M059J (cell line): ENCODE data around the gene OR10H1. TPM values are rescaled to one million over a fixed set of nuclear protein-coding genes. Genes with fewer than 3 reads are reported as not detected.
"Not testable (repeated sequence)": the region's sequence is repeated elsewhere in the genome, so short reads cannot be mapped to it uniquely, and the experiment has no call there.

ENCODE experiments used
- DNase-seq: peaks from one replicate; pipeline ENCODE4 v3.0.0-alpha.2; 2012; ENCODE audit warnings: low read depth
- total RNA-seq: library from RNA; depleted of rRNA; stranded (reverse); fragments of >200 nt; shearing (Covaris generic); gene quantifications from 2 replicates; pipeline ENCODE4 v1.2.3, GENCODE V29; 2014

Gene OR10H1
- total RNA-seq, 1 experiment from 2014 or later = not detected

GRCh38 chr19:15828611-15829305, 13.3 kb upstream of the OR10H1 start:
- DNase-seq = peak; percentile 83

DNA sequence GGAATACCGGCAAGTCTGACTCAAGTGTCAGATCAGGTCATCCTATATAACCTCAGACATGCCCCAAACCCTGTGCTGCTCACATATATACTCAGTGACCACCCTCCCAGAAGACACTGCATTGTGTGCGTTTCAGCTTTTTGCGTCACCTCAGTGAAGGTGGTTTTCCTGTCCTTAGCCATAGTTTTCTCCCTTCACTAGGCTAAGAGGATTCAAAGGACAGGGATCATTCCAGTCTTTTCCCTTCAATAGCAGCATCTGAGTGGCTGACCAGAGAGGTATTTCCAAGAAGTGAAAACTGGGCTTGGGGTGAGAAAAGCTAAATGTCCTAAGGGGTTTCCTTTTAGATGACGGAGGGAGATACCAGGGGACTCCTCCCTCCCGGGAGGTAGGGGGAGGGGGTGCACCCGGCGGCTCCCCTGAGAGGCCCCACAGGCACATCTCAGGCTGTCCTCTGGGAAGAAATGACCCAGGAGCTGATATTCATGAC, 12.7 kb upstream of the OR10H1 start:
- peak; percentile 92 for DNase-seq

- DNase-seq = no peak
These were observed 10.3 kb upstream of the OR10H1 start for GRCh38 chr19:15825753-15826152.

DNA sequence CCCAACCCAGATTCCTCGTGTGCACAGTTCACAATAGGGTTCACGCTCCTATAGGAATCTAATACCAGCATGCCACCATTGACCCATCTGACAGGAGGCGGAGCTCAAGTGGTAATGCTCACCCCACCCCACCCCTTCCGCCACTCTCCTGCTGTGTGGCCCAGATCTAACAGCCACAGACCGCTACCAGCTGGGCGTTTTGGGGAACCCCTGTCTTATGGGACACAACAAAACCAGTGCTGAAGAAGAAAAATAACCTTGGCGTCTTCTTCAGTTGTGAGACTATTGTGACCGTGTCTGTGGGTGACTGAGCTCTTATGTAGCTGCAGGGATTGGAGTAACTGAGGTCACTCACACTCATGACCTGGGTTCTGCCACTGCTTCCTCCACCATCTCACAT, 5.2 kb upstream of the OR10H1 start:
- no peak for DNase-seq

DNA sequence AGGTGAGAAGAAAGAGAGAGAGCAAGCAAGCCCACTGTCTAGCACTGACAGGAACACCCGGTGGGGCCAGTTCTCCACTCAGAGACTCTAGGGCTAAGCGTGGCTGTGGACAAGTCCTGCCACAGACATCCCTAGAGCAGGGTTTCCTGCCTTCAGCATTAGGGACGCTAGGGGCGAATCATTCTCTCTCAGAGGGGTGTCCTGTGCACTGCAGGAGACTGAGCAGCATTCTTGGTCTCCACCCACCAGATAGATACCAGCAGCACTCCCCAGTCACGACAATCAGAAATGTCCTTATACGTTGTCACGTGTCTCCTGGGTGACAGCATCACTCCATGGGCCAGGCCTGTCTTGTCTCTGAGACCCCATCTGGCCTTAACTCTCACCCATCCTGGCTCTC, 1.5 kb downstream of the OR10H1 start:
- DNase-seq = peak; percentile 34

GRCh38 chr19:15812060-15812722, 3.3 kb downstream of the OR10H1 start:
- peak; percentile 70 for DNase-seq

DNA sequence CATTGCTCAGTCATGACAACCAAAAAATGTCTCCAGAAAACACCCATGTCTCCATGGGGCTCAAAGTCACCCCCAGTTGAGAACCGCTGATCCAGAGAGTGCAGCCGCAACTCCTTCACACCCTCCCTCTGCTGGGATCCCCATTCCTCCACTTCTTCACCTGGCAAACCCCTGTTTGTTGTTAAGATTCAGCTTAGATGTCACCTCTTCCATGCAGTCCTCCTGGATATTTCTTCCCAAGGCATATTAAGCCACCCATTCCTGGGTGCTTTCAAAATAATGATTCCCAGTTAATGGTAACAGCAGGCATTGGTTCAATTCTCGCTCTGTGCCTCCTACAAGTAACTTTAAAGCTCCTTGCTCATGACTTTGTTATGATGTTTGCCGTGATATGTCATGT, 4.0 kb downstream of the OR10H1 start:
- no peak for DNase-seq

DNA sequence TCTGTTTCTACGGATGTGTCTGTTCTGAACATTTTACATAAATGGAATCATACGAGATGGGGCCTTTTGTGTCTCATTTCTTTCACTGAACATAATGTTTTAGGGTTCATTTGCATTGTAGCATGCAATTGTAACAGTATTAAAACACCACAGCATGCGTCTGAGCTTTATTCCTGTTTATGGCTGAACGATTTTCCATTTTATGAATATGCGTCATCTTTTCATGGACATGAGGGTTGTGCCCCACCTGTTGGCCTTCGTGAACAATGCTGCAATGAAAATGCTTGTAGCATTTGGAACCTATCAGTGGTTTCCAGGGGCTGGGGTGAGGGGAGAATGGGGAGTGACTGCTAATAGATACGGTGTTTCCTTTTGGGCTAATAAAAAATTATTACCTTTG, 5.1 kb downstream of the OR10H1 start:
- DNase-seq = peak; percentile 75

GRCh38 chr19:15794279-15794678, 21.2 kb downstream of the OR10H1 start:
- not testable (repeated sequence) for DNase-seq

DNA sequence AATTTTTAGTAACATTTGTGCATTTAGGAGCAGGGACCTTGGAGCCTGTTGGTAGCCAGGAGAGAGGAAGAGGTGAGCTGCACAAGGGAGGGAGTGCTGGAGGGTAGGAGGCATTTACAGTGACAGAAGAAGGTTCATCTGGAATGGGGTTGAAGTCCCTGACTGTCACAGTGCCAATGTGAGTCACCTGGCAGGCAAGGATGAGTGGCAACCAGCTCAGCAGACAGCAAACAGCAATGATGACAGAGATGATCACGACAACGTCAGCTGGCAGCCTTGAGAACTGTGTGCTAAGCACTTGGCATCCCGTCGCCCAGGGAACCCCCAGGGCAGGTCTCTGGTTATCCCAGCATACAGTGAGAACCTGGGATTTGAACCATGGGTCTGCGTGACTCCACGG, 25.4 kb downstream of the OR10H1 start:
- DNase-seq = peak; percentile 70

DNA sequence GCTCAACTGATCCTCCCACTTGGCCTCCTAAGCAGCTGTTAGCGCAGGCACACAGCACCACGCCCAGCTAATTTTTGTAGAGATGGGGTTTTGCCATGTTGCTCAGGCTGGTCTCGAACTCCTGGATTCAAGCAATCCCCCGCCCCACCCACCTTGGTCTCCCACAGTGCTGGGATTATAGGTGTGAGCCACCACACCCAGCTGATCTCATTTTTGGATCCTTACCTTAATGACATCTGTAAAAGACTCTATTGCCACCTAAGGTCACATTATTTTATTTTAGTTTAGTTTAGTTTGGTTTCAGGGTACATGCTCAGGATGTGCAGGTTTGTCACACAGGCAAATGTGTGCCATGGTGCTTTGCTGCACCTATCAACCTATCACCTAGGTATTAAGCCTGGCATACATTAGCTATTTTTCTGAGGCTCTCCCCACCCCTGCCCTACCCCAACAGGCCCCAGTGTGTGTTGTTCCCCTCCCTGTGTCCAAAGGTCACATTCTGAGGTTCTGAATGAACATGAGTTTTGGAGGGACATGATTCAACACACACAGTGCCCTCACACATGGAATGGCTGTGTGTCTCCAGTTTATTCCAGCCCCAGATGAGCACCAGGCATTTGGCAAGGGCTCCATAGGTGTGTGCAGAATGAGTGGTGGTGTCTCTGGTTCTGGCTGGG, 26.7 kb downstream of the OR10H1 start:
- DNase-seq = no peak

DNA sequence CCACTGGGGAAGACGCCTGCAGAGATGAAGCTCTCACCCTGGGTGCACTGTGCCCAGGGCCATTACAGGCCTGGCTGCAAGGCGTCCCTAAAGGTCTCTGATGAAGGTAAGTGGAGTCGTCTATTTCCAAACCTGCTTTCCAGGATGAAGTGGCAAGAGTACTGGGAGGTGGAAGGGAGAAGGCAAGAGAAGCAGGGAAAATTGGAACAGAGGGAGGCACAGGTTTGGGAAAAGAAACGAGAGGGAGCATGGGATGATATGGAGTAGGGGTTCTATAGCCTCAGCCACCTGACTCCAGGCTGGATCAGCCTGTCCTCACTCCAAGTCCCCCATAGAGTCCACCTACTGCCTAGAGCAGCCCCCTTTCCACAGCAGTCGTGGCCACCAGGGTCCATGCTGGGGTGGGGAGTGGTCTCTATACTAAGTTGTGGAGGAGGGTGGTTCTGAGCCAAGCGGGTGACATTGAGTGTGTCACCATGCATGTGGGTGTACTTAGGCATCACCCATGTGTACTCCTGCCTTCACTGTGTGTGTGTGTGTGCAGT, 27.8 kb downstream of the OR10H1 start, which contains the start of gene OR10H5:
OR10H5 (plus strand) TSS at position 51 of the 545 bp plus-strand sequence. CDS start 6,388 bp downstream, outside the sequence.
- no peak for DNase-seq

DNA sequence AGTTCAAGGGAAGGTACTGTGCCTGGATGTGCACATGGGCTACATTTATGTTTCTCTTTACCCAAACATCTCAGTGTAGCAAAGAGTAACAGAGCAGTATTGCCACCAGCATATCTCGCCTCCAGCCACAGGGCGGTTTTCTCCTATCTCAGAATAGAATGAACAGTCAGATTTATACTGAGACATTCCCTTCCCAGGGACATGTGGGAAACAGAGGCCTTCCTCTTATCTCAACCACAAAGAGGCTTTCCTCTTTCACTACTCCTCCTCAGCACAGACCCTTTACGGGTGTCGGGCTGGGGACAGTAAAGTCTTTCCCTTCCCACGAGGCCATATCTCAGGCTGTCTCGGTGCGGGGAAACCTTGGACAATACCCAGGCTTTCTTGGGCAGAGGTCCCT, 32.6 kb downstream of the OR10H1 start:
- not testable (repeated sequence) for DNase-seq

- no peak for DNase-seq
These were observed 33.3 kb downstream of the OR10H1 start for GRCh38 chr19:15782211-15782610.

GRCh38 chr19:15781661-15782060, 33.8 kb downstream of the OR10H1 start:
- DNase-seq = no peak

DNA sequence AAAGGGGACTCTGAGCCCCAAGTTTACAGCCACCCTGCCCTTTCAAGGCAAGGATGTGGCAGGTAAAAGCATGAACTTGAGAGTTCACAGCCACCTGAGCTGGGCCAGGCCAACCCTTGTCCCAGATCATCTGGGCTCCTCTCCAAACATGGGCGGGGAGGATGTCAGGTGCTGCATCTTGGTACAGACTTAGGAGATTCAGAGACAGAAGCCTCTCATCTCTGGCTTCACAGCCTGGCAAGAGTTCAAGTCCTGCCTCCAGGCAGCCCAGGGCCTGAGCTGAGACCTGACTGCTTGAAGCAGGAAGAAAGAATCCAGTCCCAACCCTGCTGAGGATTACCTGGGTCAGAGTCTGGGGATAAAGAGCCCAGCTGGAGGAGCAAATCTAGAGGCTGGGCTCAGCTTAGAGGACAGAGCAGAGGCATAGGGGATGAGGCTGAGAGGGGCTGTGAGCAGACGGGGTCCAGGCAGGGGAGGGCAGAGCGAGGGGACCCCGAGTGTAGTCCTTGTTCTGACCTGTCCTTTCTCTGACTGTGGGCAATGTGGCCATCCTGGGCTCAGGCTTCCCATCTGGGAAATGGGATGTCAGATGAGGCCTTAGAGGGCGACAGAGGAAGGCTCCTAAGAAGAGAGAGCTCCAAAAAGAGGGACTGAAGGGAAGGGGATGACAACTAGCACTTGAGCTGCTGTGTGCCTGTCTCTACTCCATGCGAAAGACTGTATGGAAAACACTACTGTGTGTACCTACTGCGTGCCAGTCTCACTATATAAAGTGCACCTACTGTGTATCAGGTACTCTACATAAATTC, 34.6 kb downstream of the OR10H1 start:
- peak; percentile 35 for DNase-seq

DNA sequence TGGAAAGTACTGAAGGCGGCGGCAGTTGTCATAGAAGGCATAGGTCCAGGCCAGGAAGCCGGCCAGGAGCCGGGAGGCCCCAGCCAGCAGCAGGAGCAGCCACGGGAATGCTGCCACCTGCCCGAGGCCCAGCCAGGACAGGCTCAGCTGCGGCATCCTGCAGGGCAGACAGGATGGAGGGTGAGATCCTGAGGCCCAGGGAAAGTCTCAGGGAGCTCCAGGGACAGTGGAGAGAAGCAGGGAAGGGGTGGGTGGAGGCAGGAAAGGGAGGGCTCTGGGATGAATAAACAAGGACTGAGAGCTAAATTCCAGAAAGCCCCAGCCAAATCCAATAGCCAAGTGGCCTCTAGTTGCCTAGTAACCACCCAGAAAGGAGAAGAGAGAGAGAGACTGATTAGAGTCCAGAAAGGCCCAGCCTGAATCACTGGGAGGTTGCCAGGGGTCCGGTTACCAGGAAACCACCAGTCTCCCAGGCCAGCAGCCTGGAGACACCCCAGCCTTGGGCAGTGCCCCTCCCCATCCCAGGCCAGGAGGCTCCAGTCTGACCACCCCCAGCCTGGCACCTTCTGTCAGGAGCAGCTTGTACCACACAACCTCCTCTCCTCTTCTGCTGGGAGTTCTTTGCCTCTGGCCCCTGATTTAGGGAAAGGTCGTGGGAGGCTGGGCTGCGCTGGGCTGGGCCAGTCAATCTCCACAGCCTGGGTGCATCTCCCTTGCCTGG, 35.5 kb downstream of the OR10H1 start:
- DNase-seq = peak; percentile 93

GRCh38 chr19:15776991-15777970, 38.2 kb downstream of the OR10H1 start:
- DNase-seq = no peak

- DNase-seq = no peak
These were observed 39.2 kb downstream of the OR10H1 start for GRCh38 chr19:15776264-15776663.

GRCh38 chr19:15775249-15775648, 40.2 kb downstream of the OR10H1 start:
- no peak for DNase-seq
